Subcutaneous adipose tissue (tissue), 4 donors: ENCODE measurements around the gene AK4. TPM values are rescaled to one million over a fixed set of nuclear protein-coding genes. Genes with fewer than 3 reads are reported as not detected.
"Not testable (repeated sequence)": the region's sequence is repeated elsewhere in the genome, so short reads cannot be mapped to it uniquely, and the experiment has no call there.

Experiments used
- total RNA-seq, 4 donors: library from RNA; depleted of rRNA; stranded (reverse); fragments of >200 nt; gene quantifications; one replicate each; pipeline ENCODE4 v1.1.0, GENCODE V29; 2016
- TF ChIP-seq, protein P1 (sequence below): fragments of 450-650 bp; IDR thresholded peaks from one replicate; pipeline ENCODE4 v1.5.1; 2016; ENCODE audit warnings: low read depth, mild to moderate bottlenecking, control low read depth, antibody characterized with exemption, moderate library complexity

The AK4 gene
- 10 to 100 TPM; 19.8 to 70.6 (median 51.1) TPM for total RNA-seq

DNA sequence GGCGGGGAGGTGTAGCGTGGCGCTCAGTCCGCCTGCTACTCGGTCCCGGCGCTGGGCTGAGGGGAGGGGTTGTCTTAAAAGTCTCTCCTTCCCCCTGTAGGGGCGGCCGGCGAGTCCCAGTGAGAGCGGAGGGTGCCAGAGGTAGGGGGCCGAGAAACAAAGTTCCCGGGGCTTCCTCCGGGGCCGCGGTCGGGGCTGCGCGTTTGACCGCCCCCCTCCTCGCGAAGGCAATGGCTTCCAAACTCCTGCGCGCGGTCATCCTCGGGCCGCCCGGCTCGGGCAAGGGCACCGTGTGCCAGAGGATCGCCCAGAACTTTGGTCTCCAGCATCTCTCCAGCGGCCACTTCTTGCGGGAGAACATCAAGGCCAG, at the start of gene AK4:
AK4 (plus strand) TSS at position 26 of the 370 bp plus-strand sequence; CDS start at position 231, 205 bp downstream.
- TF ChIP-seq, protein P1, sequence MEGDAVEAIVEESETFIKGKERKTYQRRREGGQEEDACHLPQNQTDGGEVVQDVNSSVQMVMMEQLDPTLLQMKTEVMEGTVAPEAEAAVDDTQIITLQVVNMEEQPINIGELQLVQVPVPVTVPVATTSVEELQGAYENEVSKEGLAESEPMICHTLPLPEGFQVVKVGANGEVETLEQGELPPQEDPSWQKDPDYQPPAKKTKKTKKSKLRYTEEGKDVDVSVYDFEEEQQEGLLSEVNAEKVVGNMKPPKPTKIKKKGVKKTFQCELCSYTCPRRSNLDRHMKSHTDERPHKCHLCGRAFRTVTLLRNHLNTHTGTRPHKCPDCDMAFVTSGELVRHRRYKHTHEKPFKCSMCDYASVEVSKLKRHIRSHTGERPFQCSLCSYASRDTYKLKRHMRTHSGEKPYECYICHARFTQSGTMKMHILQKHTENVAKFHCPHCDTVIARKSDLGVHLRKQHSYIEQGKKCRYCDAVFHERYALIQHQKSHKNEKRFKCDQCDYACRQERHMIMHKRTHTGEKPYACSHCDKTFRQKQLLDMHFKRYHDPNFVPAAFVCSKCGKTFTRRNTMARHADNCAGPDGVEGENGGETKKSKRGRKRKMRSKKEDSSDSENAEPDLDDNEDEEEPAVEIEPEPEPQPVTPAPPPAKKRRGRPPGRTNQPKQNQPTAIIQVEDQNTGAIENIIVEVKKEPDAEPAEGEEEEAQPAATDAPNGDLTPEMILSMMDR: not testable (repeated sequence)

DNA sequence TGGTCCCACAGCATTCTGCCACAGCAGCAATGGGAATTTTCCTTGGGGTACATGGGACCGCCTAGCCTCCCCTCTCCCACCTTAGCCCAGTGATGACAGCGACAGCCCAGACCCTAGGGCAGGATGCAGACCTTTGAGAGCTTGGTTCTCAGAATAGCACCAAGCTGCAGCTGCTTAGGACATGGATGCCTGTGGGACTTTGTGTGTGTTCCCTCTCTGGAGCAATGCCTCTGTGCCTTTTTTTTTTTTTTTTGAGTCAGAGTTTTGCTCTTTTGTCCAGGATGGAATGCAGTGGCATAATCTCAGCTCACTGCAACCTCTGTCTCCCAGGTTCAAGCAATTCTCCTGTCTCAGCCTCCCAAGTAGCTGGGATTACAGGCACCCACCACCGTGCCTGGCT, 44.2 kb upstream of the AK4 start:
- TF ChIP-seq, protein P1: no peak

GRCh38 chr1:65104854-65105534, 43.0 kb upstream of the AK4 start:
- TF ChIP-seq, protein P1: no peak

DNA sequence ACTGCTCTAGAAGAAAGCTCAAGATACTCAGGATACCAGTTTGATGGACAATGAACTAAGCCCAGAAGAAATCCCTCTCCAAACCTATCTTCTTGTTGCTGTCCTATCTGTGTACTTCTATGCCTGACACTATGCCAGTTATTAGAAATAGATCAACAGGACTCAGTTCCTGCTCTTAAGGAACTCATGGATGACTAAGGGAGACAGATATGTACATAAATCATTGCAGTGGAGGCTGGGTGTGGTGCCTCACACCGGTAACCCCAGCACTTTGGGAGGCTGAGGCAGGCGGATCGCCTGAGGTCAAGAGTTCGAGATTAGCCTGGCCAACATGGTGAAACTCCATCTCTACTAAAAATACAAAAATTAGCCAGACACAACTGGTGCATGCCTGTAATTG, 42.4 kb upstream of the AK4 start:
- TF ChIP-seq, protein P1: no peak

DNA sequence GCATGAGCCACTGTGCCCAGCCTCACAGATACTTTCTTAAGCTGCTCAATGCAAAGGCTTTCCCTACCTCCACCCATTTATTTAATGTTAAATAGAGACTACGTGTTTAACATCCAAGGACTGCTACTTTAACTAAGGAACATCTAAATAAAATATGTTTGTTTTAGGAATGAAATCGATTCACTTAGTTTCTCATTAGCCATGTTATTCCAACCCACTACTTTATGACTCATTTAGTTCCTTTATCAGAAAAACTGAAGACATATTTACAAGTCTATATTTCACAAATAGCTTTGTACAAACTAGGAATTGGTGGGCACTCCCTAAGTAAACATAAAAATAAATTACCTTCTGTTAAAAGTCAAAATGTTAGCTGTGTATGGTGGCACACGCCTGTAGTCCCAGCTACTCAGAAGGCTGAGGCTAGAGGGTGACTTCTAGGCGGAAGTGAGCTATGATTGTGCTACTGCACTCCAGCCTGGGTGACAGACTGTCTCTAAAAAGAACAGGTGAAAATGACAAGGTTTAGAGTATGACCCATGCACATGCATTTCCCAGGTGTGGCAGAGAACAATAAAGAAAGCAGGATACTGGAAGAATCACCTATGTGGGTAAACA, 39.9 kb upstream of the AK4 start:
- TF ChIP-seq, protein P1: no peak

DNA sequence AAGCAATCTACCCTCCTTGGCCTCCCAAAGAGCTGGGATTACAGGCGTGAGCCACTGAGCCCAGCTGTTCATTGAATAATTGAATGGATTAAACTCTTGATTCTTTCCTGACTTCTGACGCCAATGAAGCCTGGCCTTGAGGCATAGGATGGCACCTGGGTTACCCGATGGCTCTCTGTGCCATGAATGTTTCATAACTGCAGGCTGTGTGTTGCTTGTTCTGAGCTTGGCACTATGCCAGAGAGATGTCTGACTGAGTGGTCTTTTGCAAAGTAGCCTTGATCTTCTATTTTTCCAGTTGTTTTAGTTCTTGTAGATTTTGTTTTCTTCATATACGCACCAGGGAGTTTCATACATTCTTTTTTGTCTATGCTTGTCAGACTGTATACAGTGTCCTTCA, 38.5 kb upstream of the AK4 start:
- TF ChIP-seq, protein P1: no peak

DNA sequence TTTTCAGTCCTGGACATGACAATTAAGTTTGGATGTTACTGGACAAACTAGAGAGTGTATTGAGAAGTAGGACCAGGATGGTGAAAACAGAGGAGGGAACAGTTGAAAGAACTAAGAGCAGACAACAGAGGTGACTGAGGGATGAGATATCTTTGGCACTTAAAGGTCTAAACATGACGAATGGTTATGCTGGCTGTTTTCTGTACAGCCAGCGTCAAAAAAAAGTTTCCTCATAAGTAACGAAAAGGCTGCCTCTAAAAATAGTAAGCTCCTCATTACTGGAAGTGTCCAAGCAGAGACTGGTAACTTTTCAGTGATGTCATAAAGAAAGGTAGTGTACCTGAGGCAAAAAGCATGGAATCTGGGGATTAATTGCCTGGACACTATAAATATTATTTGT, 35.2 kb upstream of the AK4 start:
- TF ChIP-seq, protein P1: no peak
